WTC11 (cell line): Measurements from ENCODE around the gene SLC35B4.

Experiments
- ATF6 ChIP-seq: sonication (generic); formaldehyde crosslinking; IDR thresholded peaks from 2 replicates; pipeline ENCODE4 v1.8.1; 2023; ENCODE audit warnings: mild to moderate bottlenecking, missing genetic modification reagents
- CTCF ChIP-seq: fragments of 200-600 bp; IDR thresholded peaks from 2 replicates; pipeline ENCODE4 v1.8.0; 2022; ENCODE audit warnings: antibody characterized with exemption
- E2F1 ChIP-seq: sonication (generic); formaldehyde crosslinking; IDR thresholded peaks from 2 replicates; pipeline ENCODE4 v1.8.0; 2022; ENCODE audit warnings: mild to moderate bottlenecking, missing genetic modification reagents
- E2F4 ChIP-seq: sonication (generic); formaldehyde crosslinking; IDR thresholded peaks from 2 replicates; pipeline ENCODE4 v1.8.1; 2022; ENCODE audit warnings: low read depth, mild to moderate bottlenecking, moderate library complexity, missing genetic modification reagents, borderline replicate concordance
- MLX ChIP-seq: sonication (generic); formaldehyde crosslinking; IDR thresholded peaks from 2 replicates; pipeline ENCODE4 v1.8.1; 2023; ENCODE audit warnings: mild to moderate bottlenecking, missing genetic modification reagents, moderate library complexity
- USF2 ChIP-seq: sonication (generic); formaldehyde crosslinking; IDR thresholded peaks from 2 replicates; pipeline ENCODE4 v1.8.1; 2023; ENCODE audit warnings: mild to moderate bottlenecking, missing genetic modification reagents, moderate library complexity
- ZNF121 ChIP-seq: sonication (generic); formaldehyde crosslinking; IDR thresholded peaks from 2 replicates; pipeline ENCODE4 v1.8.0; 2023; ENCODE audit warnings: missing genetic modification reagents

- TF ChIP-seq ZNF121 (CRISPR knock-in tag): no peak
- no peak for TF ChIP-seq E2F4 (CRISPR knock-in tag)
- TF ChIP-seq CTCF: no peak
- no peak for TF ChIP-seq MLX (CRISPR knock-in tag)
- TF ChIP-seq E2F1 (CRISPR knock-in tag): no peak
- no peak for TF ChIP-seq ATF6
- no peak for TF ChIP-seq USF2 (CRISPR knock-in tag)
These were observed 13.1 kb upstream of the SLC35B4 start for GRCh38 chr7:134329614-134330346.
